ENCODE results near the gene RAB25.

DNA sequence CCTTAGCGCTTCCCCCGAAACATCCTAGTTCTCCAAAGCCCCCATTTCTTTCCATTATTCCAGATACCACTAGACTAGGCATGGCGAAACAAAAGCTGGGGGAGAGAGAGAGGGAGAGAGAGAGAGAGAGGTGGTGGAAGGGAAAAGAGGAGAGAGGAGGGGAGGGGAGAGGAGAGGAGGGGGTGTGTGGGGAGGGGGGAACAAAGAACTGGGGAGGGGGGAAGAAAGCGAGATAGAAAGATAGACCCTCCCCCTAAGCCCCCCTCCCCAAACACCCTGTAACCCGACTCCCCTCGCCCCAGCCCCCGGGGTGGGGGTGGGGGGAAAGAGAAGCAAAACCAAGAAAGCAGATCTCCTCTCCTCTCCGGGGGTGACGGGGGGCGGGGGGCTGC lies 21.0 kb downstream of the RAB25 start:
- TF ChIP-seq, protein P1, sequence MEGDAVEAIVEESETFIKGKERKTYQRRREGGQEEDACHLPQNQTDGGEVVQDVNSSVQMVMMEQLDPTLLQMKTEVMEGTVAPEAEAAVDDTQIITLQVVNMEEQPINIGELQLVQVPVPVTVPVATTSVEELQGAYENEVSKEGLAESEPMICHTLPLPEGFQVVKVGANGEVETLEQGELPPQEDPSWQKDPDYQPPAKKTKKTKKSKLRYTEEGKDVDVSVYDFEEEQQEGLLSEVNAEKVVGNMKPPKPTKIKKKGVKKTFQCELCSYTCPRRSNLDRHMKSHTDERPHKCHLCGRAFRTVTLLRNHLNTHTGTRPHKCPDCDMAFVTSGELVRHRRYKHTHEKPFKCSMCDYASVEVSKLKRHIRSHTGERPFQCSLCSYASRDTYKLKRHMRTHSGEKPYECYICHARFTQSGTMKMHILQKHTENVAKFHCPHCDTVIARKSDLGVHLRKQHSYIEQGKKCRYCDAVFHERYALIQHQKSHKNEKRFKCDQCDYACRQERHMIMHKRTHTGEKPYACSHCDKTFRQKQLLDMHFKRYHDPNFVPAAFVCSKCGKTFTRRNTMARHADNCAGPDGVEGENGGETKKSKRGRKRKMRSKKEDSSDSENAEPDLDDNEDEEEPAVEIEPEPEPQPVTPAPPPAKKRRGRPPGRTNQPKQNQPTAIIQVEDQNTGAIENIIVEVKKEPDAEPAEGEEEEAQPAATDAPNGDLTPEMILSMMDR (IDR thresholded peaks at IDR 0.05) = no peak
- no peak for TF ChIP-seq POLR2AphosphoS5 (IDR thresholded peaks at IDR 0.05; ENCODE audit: low read depth, low read length)
- no peak for TF ChIP-seq TCF7L2 (IDR thresholded peaks at IDR 0.05; ENCODE audit: low read depth, low read length)
- TF ChIP-seq, protein P2, sequence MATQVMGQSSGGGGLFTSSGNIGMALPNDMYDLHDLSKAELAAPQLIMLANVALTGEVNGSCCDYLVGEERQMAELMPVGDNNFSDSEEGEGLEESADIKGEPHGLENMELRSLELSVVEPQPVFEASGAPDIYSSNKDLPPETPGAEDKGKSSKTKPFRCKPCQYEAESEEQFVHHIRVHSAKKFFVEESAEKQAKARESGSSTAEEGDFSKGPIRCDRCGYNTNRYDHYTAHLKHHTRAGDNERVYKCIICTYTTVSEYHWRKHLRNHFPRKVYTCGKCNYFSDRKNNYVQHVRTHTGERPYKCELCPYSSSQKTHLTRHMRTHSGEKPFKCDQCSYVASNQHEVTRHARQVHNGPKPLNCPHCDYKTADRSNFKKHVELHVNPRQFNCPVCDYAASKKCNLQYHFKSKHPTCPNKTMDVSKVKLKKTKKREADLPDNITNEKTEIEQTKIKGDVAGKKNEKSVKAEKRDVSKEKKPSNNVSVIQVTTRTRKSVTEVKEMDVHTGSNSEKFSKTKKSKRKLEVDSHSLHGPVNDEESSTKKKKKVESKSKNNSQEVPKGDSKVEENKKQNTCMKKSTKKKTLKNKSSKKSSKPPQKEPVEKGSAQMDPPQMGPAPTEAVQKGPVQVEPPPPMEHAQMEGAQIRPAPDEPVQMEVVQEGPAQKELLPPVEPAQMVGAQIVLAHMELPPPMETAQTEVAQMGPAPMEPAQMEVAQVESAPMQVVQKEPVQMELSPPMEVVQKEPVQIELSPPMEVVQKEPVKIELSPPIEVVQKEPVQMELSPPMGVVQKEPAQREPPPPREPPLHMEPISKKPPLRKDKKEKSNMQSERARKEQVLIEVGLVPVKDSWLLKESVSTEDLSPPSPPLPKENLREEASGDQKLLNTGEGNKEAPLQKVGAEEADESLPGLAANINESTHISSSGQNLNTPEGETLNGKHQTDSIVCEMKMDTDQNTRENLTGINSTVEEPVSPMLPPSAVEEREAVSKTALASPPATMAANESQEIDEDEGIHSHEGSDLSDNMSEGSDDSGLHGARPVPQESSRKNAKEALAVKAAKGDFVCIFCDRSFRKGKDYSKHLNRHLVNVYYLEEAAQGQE (IDR thresholded peaks at IDR 0.05; ENCODE audit: insufficient read depth in 1 of 2, low read depth in 2 of 2, low read length in 1 of 2) = no peak
